T-cell (primary cell): Measurements from ENCODE around the gene CFAP43. TPM values are rescaled to one million over a fixed set of nuclear protein-coding genes. Genes with fewer than 3 reads are reported as not detected.

Experiments
- ATAC-seq, 4 experiments: fragments of 200-7000 bp in 3 of 4; fragments of 150-1000 bp in 1 of 4; cut with Tn5 transposase; replicated peaks in 1 of 4; 1 replicate in 3 of 4; 2 replicates in 1 of 4; pipeline ENCODE4 v1.10.0; 2021; ENCODE audit warnings: moderate library complexity in 3 of 4, mild to moderate bottlenecking in 2 of 4, moderate number of reproducible peaks in 1 of 4
- CTCF ChIA-PET, 2 donors: fragments of 300-600 bp; sonication (Branson Sonifier 250); formaldehyde crosslinking; loops; one replicate each; lab custom pipeline; 2022; ENCODE audit warnings: antibody characterized with exemption in 2 of 2; lab: Charles Lee
- POLR2A ChIA-PET, 2 donors: fragments of 300-600 bp; sonication (Branson Sonifier 250); formaldehyde crosslinking; loops; one replicate each; lab custom pipeline; 2022; ENCODE audit warnings: antibody characterized with exemption in 2 of 2; lab: Charles Lee
- DNase-seq, 35 experiments: peaks; one replicate each; pipeline versions ENCODE4 v3.0.0 to v3.0.0-alpha.2; 2013 to 2023
- H3K27ac ChIP-seq: one replicate; pipeline ENCODE4 v1.5.1; 2013; ENCODE audit warnings: low read length
- H3K27me3 ChIP-seq, 2 experiments: replicated peaks in 1 of 2; 1 replicate in 1 of 2; 2 replicates in 1 of 2; pipeline versions ENCODE4 v1.6.1 to v1.7.0; 2013; ENCODE audit warnings: low read length in 1 of 2, mixed read lengths in 1 of 2; ENCODE audit not compliant: control insufficient read depth in 2 of 2, insufficient read depth in 2 of 2; ENCODE audit errors: extremely low read depth in 1 of 2
- H3K36me3 ChIP-seq, 2 donors: 1 replicate in 1 of 2; 2 replicates in 1 of 2; pipeline versions ENCODE4 v1.6.1 to v1.7.0; 2013; ENCODE audit warnings: low read length in 1 of 2; ENCODE audit not compliant: control insufficient read depth in 2 of 2, insufficient read depth in 1 of 2; ENCODE audit errors: extremely low read depth in 1 of 2
- H3K4me1 ChIP-seq, 2 experiments: 1 replicate in 1 of 2; 2 replicates in 1 of 2; pipeline versions ENCODE4 v1.6.1 to v1.7.0; 2013; ENCODE audit warnings: low read length in 2 of 2, mixed read lengths in 1 of 2; ENCODE audit not compliant: insufficient read depth in 2 of 2, control insufficient read depth in 1 of 2; ENCODE audit errors: extremely low read depth in 1 of 2
- H3K4me3 ChIP-seq, 2 donors: 1 replicate in 1 of 2; 2 replicates in 1 of 2; pipeline versions ENCODE4 v1.5.1 to v1.7.0; 2013; ENCODE audit warnings: mild to moderate bottlenecking in 2 of 2, low read length in 1 of 2, moderate library complexity in 1 of 2; ENCODE audit not compliant: control insufficient read depth in 1 of 2; ENCODE audit errors: extremely low read depth in 1 of 2
- H3K9me3 ChIP-seq: 2 replicates; pipeline ENCODE4 v1.7.0; 2013
- H3K27ac Mint-ChIP-seq, 2 donors: one replicate each; pipeline ENCODE4 v1.8.0; 2020 to 2021; ENCODE audit warnings: mild to moderate bottlenecking in 2 of 2, mixed read lengths in 2 of 2
- H3K27me3 Mint-ChIP-seq, 2 donors: one replicate each; pipeline ENCODE4 v1.8.0; 2021 to 2022; ENCODE audit warnings: mixed read lengths in 2 of 2
- H3K36me3 Mint-ChIP-seq: one replicate; pipeline ENCODE4 v1.8.0; 2021; ENCODE audit warnings: mixed read lengths
- H3K4me1 Mint-ChIP-seq, 3 donors: one replicate each; pipeline ENCODE4 v1.8.0; 2020 to 2022; ENCODE audit warnings: mixed read lengths in 3 of 3, mild to moderate bottlenecking in 1 of 3
- H3K4me3 Mint-ChIP-seq, 3 donors: one replicate each; pipeline ENCODE4 v1.8.0; 2020 to 2022; ENCODE audit warnings: mild to moderate bottlenecking in 3 of 3, mixed read lengths in 3 of 3, moderate library complexity in 3 of 3
- H3K9me3 Mint-ChIP-seq, 3 donors: one replicate each; pipeline ENCODE4 v1.8.0; 2020 to 2022; ENCODE audit warnings: mixed read lengths in 3 of 3
- WGBS: methylation state at CpG from one replicate; pipeline ENCODE4 v1.1.5; 2013; ENCODE audit warnings: missing lambda C conversion rate; ENCODE audit not compliant: insufficient coverage; 5-methylcytosine and 5-hydroxymethylcytosine counted together
- total RNA-seq, 35 experiments: library from RNA in 6 of 35; stranded (reverse) in 6 of 35; fragments of 120-200 nt in 1 of 35; gene quantifications; one replicate each; pipeline versions ENCODE4 v1.2.1 to v1.2.4 and lab custom pipeline; 2013 to 2026

The CFAP43 gene
- total RNA-seq, 5 donors from 2014 or later (not counting 1 experiment from before 2014, with no cell fraction given), result 0.58 TPM; not detected in 4

- CTCF ChIA-PET, result interaction anchor here in 1 of 2 donors (1.0 kb wide), 1 partner anchor 202 kb away, joined by 3 read pairs; no protein-coding TSS in a partner anchor
- Mint-ChIP-seq H3K4me3 (no peak overlapping the region), H3K27me3 (no peaks in the 10 kb centered on the region), H3K27ac (no peak overlapping the region), H3K4me1 (peaks cover 0 to 5% (median 3%) of the 10 kb centered on the region in 3 donors), H3K36me3 (no peaks in the 10 kb centered on the region), H3K9me3 (no peaks in the 10 kb centered on the region)
- Histone ChIP-seq H3K4me1 (no peaks in the 10 kb centered on the region), H3K9me3 (no peaks in the 10 kb centered on the region), H3K27me3 (no peaks in the 10 kb centered on the region), H3K36me3 (no peaks in the 10 kb centered on the region), H3K4me3 (no peak overlapping the region), H3K27ac (no peak overlapping the region)
- DNase-seq (no peak), ATAC-seq (no peak)
- WGBS, result no CpG with 5 or more reads among the region's 2 CpGs
- POLR2A ChIA-PET, result no interaction called here
Measured at GRCh38 chr10:104090611-104091010, 141.6 kb downstream of the CFAP43 start.

- no peaks in the 10 kb centered on the region for H3K9me3 Mint-ChIP-seq
- Histone ChIP-seq H3K36me3 (no peaks in the 10 kb centered on the region), H3K9me3 (no peaks in the 10 kb centered on the region), H3K27ac (no peak overlapping the region), H3K4me1 (no peaks in the 10 kb centered on the region), H3K4me3 (no peak overlapping the region), H3K27me3 (no peaks in the 10 kb centered on the region)
- WGBS, result 82% methylated on average over 3 of the region's 3 CpGs
- ChIA-PET POLR2A (no interaction called here), CTCF (interaction anchor here in 1 of 2 donors (0.7 to 0.8 kb wide), 2 partner anchors 8 to 214 kb away, joined by 3 read pairs; no protein-coding TSS in a partner anchor)
- DNase-seq (no peak), ATAC-seq (no peak)
- H3K4me3 Mint-ChIP-seq, result no peak overlapping the region
- H3K27ac Mint-ChIP-seq, result no peak overlapping the region
- H3K27me3 Mint-ChIP-seq, result no peaks in the 10 kb centered on the region
- no peaks in the 10 kb centered on the region for H3K36me3 Mint-ChIP-seq
- peaks cover 0 to 5% (median 3%) of the 10 kb centered on the region in 3 donors for H3K4me1 Mint-ChIP-seq
Measured at GRCh38 chr10:104089621-104090020, 142.5 kb downstream of the CFAP43 start.

GRCh38 chr10:104088239-104088638 lies 143.9 kb downstream of the CFAP43 start:
- Histone ChIP-seq H3K4me3 (no peak overlapping the region), H3K4me1 (no peaks in the 10 kb centered on the region), H3K27ac (no peak overlapping the region), H3K27me3 (no peaks in the 10 kb centered on the region), H3K9me3 (no peaks in the 10 kb centered on the region), H3K36me3 (no peaks in the 10 kb centered on the region)
- ChIA-PET POLR2A (interaction anchor here in 1 of 2 donors (0.7 kb wide), 1 partner anchor 207 kb away, joined by 3 read pairs; no protein-coding TSS in a partner anchor), CTCF (no interaction called here)
- no peaks in the 10 kb centered on the region for H3K4me1 Mint-ChIP-seq
- H3K27ac Mint-ChIP-seq, result peak overlapping the region in 1 of 2 donors; percentile 9
- DNase-seq (no peak), ATAC-seq (no peak)
- no peaks in the 10 kb centered on the region for H3K27me3 Mint-ChIP-seq
- H3K9me3 Mint-ChIP-seq, result no peaks in the 10 kb centered on the region
- WGBS, result 100% methylated on average over 1 of the region's 5 CpGs
- no peaks in the 10 kb centered on the region for H3K36me3 Mint-ChIP-seq
- no peak overlapping the region for H3K4me3 Mint-ChIP-seq

GRCh38 chr10:104085801-104086400 lies 146.3 kb downstream of the CFAP43 start, which contains the start of gene COL17A1:
Gene COL17A1, minus strand, starts transcription at chr10:104085880. Its CDS starts 5,207 bp downstream, at chr10:104080673.
- Mint-ChIP-seq H3K27me3 (no peaks in the 10 kb centered on the region), H3K27ac (no peak within 1 kb of the TSS), H3K4me1 (no peaks in the 10 kb centered on the region), H3K36me3 (no peaks in the 10 kb centered on the region), H3K4me3 (no peak within 1 kb of the TSS), H3K9me3 (no peaks in the 10 kb centered on the region)
- 50% methylated on average over 1 of the region's 3 CpGs for WGBS
- no peaks in the 10 kb centered on the region for H3K27me3 ChIP-seq
- H3K4me3 ChIP-seq, result no peak within 1 kb of the TSS
- no peak for ATAC-seq
- ChIA-PET POLR2A (no interaction called here), CTCF (no interaction called here)
- H3K27ac ChIP-seq, result no peak within 1 kb of the TSS
- H3K9me3 ChIP-seq, result no peaks in the 10 kb centered on the region
- no peaks in the 10 kb centered on the region for H3K36me3 ChIP-seq
- no peak for DNase-seq
- no peaks in the 10 kb centered on the region for H3K4me1 ChIP-seq

GRCh38 chr10:104084482-104085142 lies 147.6 kb downstream of the CFAP43 start:
- H3K4me1 Mint-ChIP-seq, result no peaks in the 10 kb centered on the region
- no peak overlapping the region for H3K27ac Mint-ChIP-seq
- POLR2A ChIA-PET, result no interaction called here
- Histone ChIP-seq H3K4me1 (no peaks in the 10 kb centered on the region), H3K27ac (no peak overlapping the region), H3K36me3 (no peaks in the 10 kb centered on the region), H3K4me3 (no peak overlapping the region), H3K27me3 (no peaks in the 10 kb centered on the region), H3K9me3 (no peaks in the 10 kb centered on the region)
- H3K9me3 Mint-ChIP-seq, result no peaks in the 10 kb centered on the region
- H3K27me3 Mint-ChIP-seq, result no peaks in the 10 kb centered on the region
- ATAC-seq (no peak), DNase-seq (no peak)
- WGBS, result 100% methylated on average over 1 of the region's 5 CpGs
- no peak overlapping the region for H3K4me3 Mint-ChIP-seq
- no peaks in the 10 kb centered on the region for H3K36me3 Mint-ChIP-seq
- CTCF ChIA-PET, result no interaction called here

- H3K4me3 ChIP-seq, result no peak overlapping the region
- Mint-ChIP-seq H3K27me3 (no peaks in the 10 kb centered on the region), H3K4me1 (no peaks in the 10 kb centered on the region), H3K4me3 (no peak overlapping the region), H3K36me3 (no peaks in the 10 kb centered on the region), H3K27ac (no peak overlapping the region), H3K9me3 (no peaks in the 10 kb centered on the region)
- peaks cover 0 to 4% of the 10 kb centered on the region in 2 experiments for H3K27me3 ChIP-seq
- WGBS, result 85% methylated on average over 4 of the region's 5 CpGs
- DNase-seq (no peak), ATAC-seq (no peak)
- no peak overlapping the region for H3K27ac ChIP-seq
- POLR2A ChIA-PET, result interaction anchor here in 1 of 2 donors (0.6 kb wide), 2 partner anchors 14 to 128 kb away, joined by 5 read pairs; no protein-coding TSS in a partner anchor
- H3K9me3 ChIP-seq, result no peaks in the 10 kb centered on the region
- CTCF ChIA-PET, result interaction anchor here (1.7 kb wide), 2 partner anchors 194 kb away, joined by 4 to 12 read pairs; no protein-coding TSS in a partner anchor
- no peaks in the 10 kb centered on the region for H3K36me3 ChIP-seq
- no peaks in the 10 kb centered on the region for H3K4me1 ChIP-seq
Measured at GRCh38 chr10:104081998-104082397, 150.2 kb downstream of the CFAP43 start.
